Measurements from ENCODE around the gene PGAP6. TPM values are rescaled to one million over a fixed set of nuclear protein-coding genes. Genes with fewer than 3 reads are reported as not detected.

PGAP6 gene
- total and polyA plus RNA-seq, 2 of the 13 experiments (the other 11 are each of a cell fraction or from before 2014, with no cell fraction given): 52.7 to 136 TPM

- TF ChIP-seq CEBPZ (IDR thresholded peaks at IDR 0.05; ENCODE audit: low read length) (no peak), ZNF317 (CRISPR knock-in tag; IDR thresholded peaks at IDR 0.05) (peak; percentile 66; the same call in 1 of the 2 replicates), HES4 (CRISPR knock-in tag; IDR thresholded peaks at IDR 0.05; ENCODE audit: borderline replicate concordance) (peak; percentile 86; the same call in 1 of the 2 replicates), MZF1 (CRISPR knock-in tag; IDR thresholded peaks at IDR 0.05; ENCODE audit: borderline replicate concordance) (no peak), ZBTB7B (CRISPR knock-in tag; IDR thresholded peaks at IDR 0.05) (peak; percentile 72; the same call in 1 of the 2 replicates), HIVEP1 (CRISPR knock-in tag; IDR thresholded peaks at IDR 0.05) (no peak), USF2 (IDR thresholded peaks at IDR 0.05; ENCODE audit: low read depth, low read length) (no peak), USF2 (CRISPR knock-in tag; IDR thresholded peaks at IDR 0.05; ENCODE audit: borderline replicate concordance) (peak; percentile 50; the same call in 1 of the 2 replicates), TFAP4 (IDR thresholded peaks at IDR 0.05; ENCODE audit: borderline replicate concordance, low read depth) (peak; percentile 55; the same call in 1 of the 2 replicates), TFDP1 (CRISPR knock-in tag; IDR thresholded peaks at IDR 0.05; ENCODE audit: borderline replicate concordance) (peak; percentile 35; the same call in 1 of the 2 replicates), ZNF776 (CRISPR knock-in tag; IDR thresholded peaks at IDR 0.05) (0 out of 2 replicates have a peak, but pooled peaks have one; percentile 61), PCBP2 (optimal IDR thresholded peaks at IDR 0.05; ENCODE audit: low read depth, low read length, poor library complexity, severe bottlenecking) (no peak), ZNF607 (CRISPR knock-in tag; IDR thresholded peaks at IDR 0.05; ENCODE audit: borderline replicate concordance) (peak; percentile 65; the same call in 1 of the 2 replicates), CBFB (CRISPR knock-in tag; IDR thresholded peaks at IDR 0.05) (0 out of 2 replicates have a peak, but pooled peaks have one; percentile 57), TEF (CRISPR knock-in tag; IDR thresholded peaks at IDR 0.05) (no peak), KDM4B (CRISPR knock-in tag; IDR thresholded peaks at IDR 0.05) (0 out of 2 replicates have a peak, but pooled peaks have one; percentile 42), ZNF710 (CRISPR knock-in tag; IDR thresholded peaks at IDR 0.05; ENCODE audit: borderline replicate concordance) (peak; percentile 34; the same call in 1 of the 2 replicates)
Measured at GRCh38 chr16:361872-362701, 19.7 kb downstream of the PGAP6 start (continued).
